Activated naive CD8-positive, alpha-beta T cell (primary cell): Measurements from ENCODE around the gene SLC66A2.
A peak's percentile ranks its signal among the peaks of the same experiment; 100 is the strongest.

ENCODE experiments used
- H3K27ac Mint-ChIP-seq: one replicate; pipeline ENCODE4 v1.8.0; 2021; ENCODE audit warnings: mixed read lengths
- H3K27me3 Mint-ChIP-seq: one replicate; pipeline ENCODE4 v1.8.0; 2021; ENCODE audit warnings: mixed read lengths
- H3K36me3 Mint-ChIP-seq: one replicate; pipeline ENCODE4 v1.8.0; 2021; ENCODE audit warnings: mixed read lengths
- H3K4me1 Mint-ChIP-seq: one replicate; pipeline ENCODE4 v1.8.0; 2021; ENCODE audit warnings: low read depth, mixed read lengths
- H3K4me3 Mint-ChIP-seq: one replicate; pipeline ENCODE4 v1.8.0; 2021; ENCODE audit warnings: mild to moderate bottlenecking, mixed read lengths
- H3K9me3 Mint-ChIP-seq: one replicate; pipeline ENCODE4 v1.8.0; 2021; ENCODE audit warnings: low read depth, mixed read lengths

Gene SLC66A2

DNA sequence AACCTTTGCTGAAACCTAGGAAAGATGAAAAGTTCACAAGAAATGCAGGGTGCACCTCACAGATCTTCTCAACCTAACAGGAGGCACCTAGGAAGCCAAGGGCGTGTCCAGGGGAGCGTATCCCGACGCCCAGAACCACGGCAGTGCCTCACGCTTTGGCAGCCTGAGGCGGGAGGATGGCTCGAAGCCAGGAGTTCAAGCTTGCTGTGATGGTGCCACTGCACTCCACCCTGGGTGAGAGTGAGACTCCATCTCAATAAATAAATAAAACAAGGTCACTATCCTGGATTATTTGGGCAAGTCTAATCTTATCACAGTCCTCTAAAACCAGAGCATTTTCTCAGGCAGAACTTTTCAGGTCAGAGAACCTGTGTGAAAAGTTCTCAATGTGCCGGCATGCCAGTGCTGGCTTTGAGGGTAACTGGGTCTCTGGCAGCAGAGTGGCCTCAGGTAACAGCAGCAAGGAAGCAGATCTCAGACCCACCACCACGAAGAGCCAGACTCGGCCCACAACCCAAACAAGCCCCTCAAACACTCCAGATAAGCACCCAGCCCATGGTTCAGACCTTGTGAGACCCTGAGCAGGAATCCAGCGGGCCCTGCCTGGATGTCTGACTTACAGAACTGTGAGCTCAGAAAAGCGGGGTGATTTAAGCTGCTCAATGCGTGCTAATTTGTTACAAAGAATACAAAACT is 24.7 kb upstream of the SLC66A2 start:
- Mint-ChIP-seq H3K27ac (no peak overlapping the region), H3K4me3 (no peak overlapping the region), H3K4me1 (peaks cover 30% of the 10 kb centered on the region), H3K9me3 (no peaks in the 10 kb centered on the region), H3K36me3 (peaks cover 5% of the 10 kb centered on the region), H3K27me3 (no peaks in the 10 kb centered on the region)

DNA sequence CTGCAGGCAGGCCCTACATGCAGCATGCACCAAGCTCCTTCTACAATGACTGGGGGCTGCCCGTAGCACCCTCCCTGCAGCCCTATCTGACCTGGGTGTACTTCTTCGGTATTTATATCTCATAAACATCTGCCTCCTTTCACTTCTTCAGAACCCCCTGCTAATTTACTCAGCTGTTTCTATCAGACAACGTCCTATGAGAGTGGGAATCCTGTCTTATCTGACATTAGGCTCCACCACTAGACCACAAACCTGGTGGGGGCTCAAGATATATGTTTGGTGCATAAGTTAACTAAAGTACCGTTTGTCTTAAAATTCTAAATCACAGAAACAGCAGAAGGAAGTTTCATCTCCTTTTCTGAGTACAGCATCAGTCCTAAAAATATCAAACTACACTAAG is 23.6 kb upstream of the SLC66A2 start:
- peaks cover 5% of the 10 kb centered on the region for H3K36me3 Mint-ChIP-seq
- no peaks in the 10 kb centered on the region for H3K9me3 Mint-ChIP-seq

GRCh38 chr18:79974025-79974654 is 22.7 kb upstream of the SLC66A2 start:
- no peaks in the 10 kb centered on the region for H3K9me3 Mint-ChIP-seq
- H3K27me3 Mint-ChIP-seq = no peaks in the 10 kb centered on the region
- peaks cover 5% of the 10 kb centered on the region for H3K36me3 Mint-ChIP-seq
- H3K4me1 Mint-ChIP-seq = peaks cover 16% of the 10 kb centered on the region
- H3K4me3 Mint-ChIP-seq = no peak overlapping the region
- H3K27ac Mint-ChIP-seq = no peak overlapping the region

More for the DNA sequence above, 23.6 kb upstream of the SLC66A2 start:
- H3K27me3 Mint-ChIP-seq = no peaks in the 10 kb centered on the region
- no peak overlapping the region for H3K4me3 Mint-ChIP-seq
- peak overlapping the region; percentile 16 for H3K27ac Mint-ChIP-seq
- peaks cover 22% of the 10 kb centered on the region for H3K4me1 Mint-ChIP-seq

GRCh38 chr18:79973517-79973916 is 22.1 kb upstream of the SLC66A2 start:
- Mint-ChIP-seq H3K27ac (no peak overlapping the region), H3K36me3 (peaks cover 5% of the 10 kb centered on the region), H3K4me1 (peaks cover 15% of the 10 kb centered on the region), H3K27me3 (no peaks in the 10 kb centered on the region), H3K4me3 (no peak overlapping the region), H3K9me3 (no peaks in the 10 kb centered on the region)

- no peaks in the 10 kb centered on the region for H3K27me3 Mint-ChIP-seq
- no peaks in the 10 kb centered on the region for H3K9me3 Mint-ChIP-seq
- no peak overlapping the region for H3K4me3 Mint-ChIP-seq
- no peak overlapping the region for H3K27ac Mint-ChIP-seq
- H3K36me3 Mint-ChIP-seq = peaks cover 5% of the 10 kb centered on the region
- H3K4me1 Mint-ChIP-seq = peaks cover 11% of the 10 kb centered on the region
Observed at GRCh38 chr18:79972720-79973119, 21.3 kb upstream of the SLC66A2 start.

DNA sequence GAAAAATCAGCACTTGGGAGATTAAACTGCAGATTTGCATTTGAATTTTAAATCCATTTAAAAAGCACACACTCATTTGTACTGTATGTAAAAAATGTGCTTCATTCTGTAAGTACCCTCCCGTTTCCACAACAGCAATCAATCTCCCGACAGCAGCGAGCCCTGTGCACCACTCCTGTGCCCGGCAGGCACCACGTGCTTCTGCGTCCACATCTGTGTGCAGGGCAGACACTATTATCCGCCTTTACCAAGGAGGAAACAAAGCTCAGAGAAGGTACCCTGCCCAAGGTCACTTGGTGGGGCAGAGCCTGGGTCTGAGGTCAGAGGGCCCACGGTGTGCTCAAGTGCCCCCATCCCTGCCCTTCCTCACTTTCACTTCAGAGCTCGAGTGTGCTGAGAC is 20.5 kb upstream of the SLC66A2 start:
- Mint-ChIP-seq H3K27me3 (no peaks in the 10 kb centered on the region), H3K9me3 (no peaks in the 10 kb centered on the region), H3K27ac (peak overlapping the region; percentile 81), H3K4me3 (no peak overlapping the region), H3K4me1 (peaks cover 10% of the 10 kb centered on the region), H3K36me3 (peaks cover 5% of the 10 kb centered on the region)

GRCh38 chr18:79971211-79971952 is 19.9 kb upstream of the SLC66A2 start:
- peaks cover 5% of the 10 kb centered on the region for H3K36me3 Mint-ChIP-seq

DNA sequence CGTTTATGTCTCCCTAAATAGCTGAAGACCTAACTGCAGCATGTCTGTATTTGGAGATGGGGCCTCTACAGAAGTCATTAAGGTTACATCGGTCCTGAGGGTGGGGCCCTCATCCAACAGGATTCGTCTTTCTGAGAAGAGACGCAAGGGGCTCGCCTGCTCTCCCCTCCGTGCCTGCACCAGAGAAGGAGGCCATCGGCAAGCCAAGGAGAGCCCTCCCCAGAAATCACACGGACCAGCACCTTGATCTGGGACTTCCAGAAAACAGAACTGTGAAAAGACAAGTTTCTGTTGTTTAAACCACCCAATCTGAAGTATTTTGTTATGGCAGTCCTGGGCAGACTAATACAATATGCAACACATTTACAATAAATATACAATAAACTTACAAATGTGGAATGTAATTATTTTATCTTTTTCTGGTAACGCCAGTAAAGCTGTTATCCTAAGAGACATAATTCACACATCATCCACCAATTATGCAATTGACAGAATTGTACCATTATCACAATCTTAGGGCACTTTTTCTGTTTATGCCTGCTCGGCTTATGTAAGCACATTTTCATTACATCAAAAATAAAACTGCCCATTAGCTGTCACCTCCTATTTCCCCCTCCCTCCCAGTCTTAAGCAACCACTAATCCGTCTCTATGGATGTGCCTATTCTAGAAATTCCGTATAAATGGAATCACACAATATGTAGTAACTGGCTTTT is 19.1 kb upstream of the SLC66A2 start:
- no peaks in the 10 kb centered on the region for H3K27me3 Mint-ChIP-seq
- H3K27ac Mint-ChIP-seq = no peak overlapping the region
- no peaks in the 10 kb centered on the region for H3K9me3 Mint-ChIP-seq
- peaks cover 13% of the 10 kb centered on the region for H3K4me1 Mint-ChIP-seq
- H3K36me3 Mint-ChIP-seq = peaks cover 5% of the 10 kb centered on the region
- no peak overlapping the region for H3K4me3 Mint-ChIP-seq

More at GRCh38 chr18:79971211-79971952, 19.9 kb upstream of the SLC66A2 start:
- peaks cover 12% of the 10 kb centered on the region for H3K4me1 Mint-ChIP-seq
- no peaks in the 10 kb centered on the region for H3K27me3 Mint-ChIP-seq
- H3K4me3 Mint-ChIP-seq = no peak overlapping the region
- H3K9me3 Mint-ChIP-seq = no peaks in the 10 kb centered on the region
- H3K27ac Mint-ChIP-seq = peak overlapping the region; percentile 81

DNA sequence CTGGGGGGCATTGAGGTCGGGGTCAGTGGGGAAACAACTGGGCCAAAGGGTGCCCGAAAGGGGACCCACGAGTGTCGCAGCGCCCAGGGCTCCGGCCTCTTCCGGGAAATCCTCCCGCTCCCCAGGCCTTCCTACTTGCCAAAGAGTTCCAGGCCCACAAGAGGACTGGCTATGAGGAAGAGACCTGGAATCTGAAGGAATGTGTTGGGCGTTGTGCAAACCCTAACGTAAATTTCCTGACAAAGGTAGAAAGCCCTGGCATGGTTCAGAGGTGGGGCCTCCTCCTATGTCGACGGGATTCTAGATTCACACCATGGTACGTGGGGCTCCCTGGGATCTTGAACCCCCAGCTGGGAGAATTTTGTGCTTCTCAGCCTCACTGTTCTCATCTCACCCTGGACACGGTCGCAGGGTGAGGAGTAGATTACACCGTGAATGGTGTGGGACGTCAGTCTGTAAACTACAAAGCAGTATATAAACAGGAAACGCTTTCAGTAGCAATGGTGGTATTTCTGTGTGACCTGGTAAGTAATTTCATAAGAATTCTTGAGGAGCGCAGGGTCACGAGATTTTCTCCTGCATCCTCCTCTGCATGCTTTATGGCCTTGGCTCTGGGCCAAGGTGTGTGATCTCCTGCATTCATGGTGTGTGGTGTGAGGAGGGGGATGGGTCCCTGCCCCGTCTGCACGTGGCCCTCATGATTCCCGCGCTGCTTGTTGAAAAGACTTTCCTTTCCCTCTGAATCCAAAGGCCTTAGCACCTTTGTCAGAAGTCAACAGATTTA is 13.9 kb upstream of the SLC66A2 start:
- Mint-ChIP-seq H3K27ac (peak overlapping the region; percentile 89), H3K4me1 (peaks cover 35% of the 10 kb centered on the region), H3K9me3 (no peaks in the 10 kb centered on the region), H3K4me3 (peak overlapping the region; percentile 85), H3K36me3 (no peaks in the 10 kb centered on the region), H3K27me3 (no peaks in the 10 kb centered on the region)

DNA sequence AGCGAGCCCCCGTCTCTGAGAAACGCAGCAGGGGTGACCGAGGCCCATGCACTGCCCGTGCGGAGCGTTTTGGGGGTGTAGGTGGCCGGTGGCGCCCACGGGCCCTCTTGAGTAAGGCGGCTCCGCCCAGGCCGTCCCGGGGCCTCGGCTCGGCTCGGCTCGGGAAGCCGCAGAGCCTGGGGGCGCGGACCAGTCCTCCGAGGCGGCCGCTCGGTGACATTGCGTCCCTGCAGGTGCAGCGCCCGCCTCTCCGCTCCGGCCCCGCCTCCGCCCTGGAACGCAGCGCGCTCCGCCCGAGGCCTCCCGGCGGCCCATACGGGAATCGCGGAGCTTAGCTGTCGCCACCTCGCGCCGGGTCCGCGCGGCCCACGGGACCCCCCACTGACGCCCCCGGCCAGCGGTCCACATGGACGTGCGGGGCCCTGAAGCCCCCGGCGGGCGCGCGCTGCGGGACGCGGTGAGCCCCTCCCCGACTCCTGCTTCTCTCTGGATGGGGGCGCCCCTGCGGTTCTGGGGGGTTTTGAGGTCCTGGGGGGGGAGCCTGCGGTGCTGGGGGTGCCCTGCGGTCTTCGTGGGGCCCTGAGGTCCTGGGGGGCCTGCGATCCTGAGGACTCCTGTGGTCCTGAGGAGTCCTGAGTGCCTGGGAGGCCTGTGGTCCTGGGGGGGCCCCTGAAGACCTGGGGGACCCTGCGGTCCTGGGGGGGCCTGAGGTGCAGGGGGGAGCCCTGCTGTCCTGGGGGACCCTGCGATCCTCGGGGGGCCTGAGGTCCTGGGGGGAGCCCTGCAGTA is 13.1 kb upstream of the SLC66A2 start, which contains the start of gene HSBP1L1:
Gene HSBP1L1 (plus strand): TSS at position 314 of the 789 bp plus-strand sequence. CDS start 93 bp downstream, at position 407.
- peak within 1 kb of the TSS; percentile 89 for H3K27ac Mint-ChIP-seq
- H3K4me3 Mint-ChIP-seq = peak within 1 kb of the TSS; percentile 85
- no peaks in the 10 kb centered on the region for H3K9me3 Mint-ChIP-seq
- H3K4me1 Mint-ChIP-seq = peaks cover 40% of the 10 kb centered on the region
- H3K27me3 Mint-ChIP-seq = no peaks in the 10 kb centered on the region
- H3K36me3 Mint-ChIP-seq = no peaks in the 10 kb centered on the region

DNA sequence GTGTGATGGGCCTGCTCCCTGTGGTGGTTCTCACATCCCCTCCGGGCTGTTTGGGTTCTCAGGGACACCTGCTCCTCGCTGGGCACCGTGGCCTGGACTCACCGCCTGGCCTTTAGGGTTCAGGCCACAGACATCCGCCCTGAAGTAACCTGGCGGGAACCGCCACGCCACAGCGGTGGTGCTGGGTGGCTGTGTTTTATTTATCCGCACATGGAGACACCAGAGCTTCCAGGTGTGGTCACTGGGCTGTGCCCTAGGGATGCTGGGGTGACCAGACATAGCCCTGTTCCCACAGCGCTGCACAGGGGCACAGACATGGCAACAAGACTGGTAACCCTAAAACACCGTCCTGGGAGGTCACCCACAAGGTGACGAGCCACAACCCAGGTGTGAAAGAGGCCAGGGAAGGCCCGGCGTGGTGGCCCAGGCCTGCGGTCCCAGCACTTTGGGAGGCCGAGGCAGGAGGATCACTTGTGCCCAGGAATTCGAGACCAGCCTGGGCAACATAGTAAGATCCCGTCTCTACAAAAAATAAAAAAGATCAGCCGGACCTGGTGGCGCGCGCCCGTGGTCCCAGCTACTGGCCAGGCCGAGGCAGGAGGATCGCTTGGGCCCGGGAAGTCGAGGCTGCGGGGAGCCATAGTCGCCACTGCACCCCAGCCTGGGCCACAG is 12.3 kb upstream of the SLC66A2 start:
- Mint-ChIP-seq H3K9me3 (no peaks in the 10 kb centered on the region), H3K27me3 (no peaks in the 10 kb centered on the region), H3K27ac (no peak overlapping the region), H3K4me3 (peak overlapping the region; percentile 61), H3K4me1 (peaks cover 40% of the 10 kb centered on the region), H3K36me3 (no peaks in the 10 kb centered on the region)

- Mint-ChIP-seq H3K4me3 (peak overlapping the region; percentile 76), H3K9me3 (no peaks in the 10 kb centered on the region), H3K36me3 (no peaks in the 10 kb centered on the region), H3K27ac (peak overlapping the region; percentile 61), H3K27me3 (no peaks in the 10 kb centered on the region), H3K4me1 (peaks cover 40% of the 10 kb centered on the region)
Observed at GRCh38 chr18:79962835-79963657, 11.6 kb upstream of the SLC66A2 start.
